ENCODE data around the gene HNRNPA1.
"Not testable (repeated sequence)": the region's sequence is repeated elsewhere in the genome, so short reads cannot be mapped to it uniquely, and the experiment has no call there.

The HNRNPA1 gene

GRCh38 chr12:54280468-54281260, at the start of gene HNRNPA1:
HNRNPA1 (plus strand) TSS chr12:54280726; CDS start chr12:54280808, 82 bp downstream.
- peak; percentile 99 for DNase-seq

GRCh38 chr12:54231269-54231668, 49.3 kb upstream of the HNRNPA1 start:
- DNase-seq, result not testable (repeated sequence)

- no peak for DNase-seq
These were observed 47.7 kb upstream of the HNRNPA1 start for GRCh38 chr12:54232790-54233189.

GRCh38 chr12:54238531-54238930, 42.0 kb upstream of the HNRNPA1 start:
- DNase-seq, result no peak

- DNase-seq, result no peak
These were observed 40.9 kb upstream of the HNRNPA1 start for GRCh38 chr12:54239620-54240019.

- DNase-seq, result no peak
These were observed 40.4 kb upstream of the HNRNPA1 start for GRCh38 chr12:54240129-54240528.

GRCh38 chr12:54240971-54241588, 39.4 kb upstream of the HNRNPA1 start:
- no peak for DNase-seq

- DNase-seq, result no peak
These were observed 34.4 kb upstream of the HNRNPA1 start for GRCh38 chr12:54246011-54246641.

- no peak for DNase-seq
These were observed 31.0 kb upstream of the HNRNPA1 start for GRCh38 chr12:54249489-54249888.

- peak; percentile 51 for DNase-seq
These were observed 28.8 kb upstream of the HNRNPA1 start for GRCh38 chr12:54251667-54252284.

- no peak for DNase-seq
These were observed 27.3 kb upstream of the HNRNPA1 start for GRCh38 chr12:54253240-54253639.

- DNase-seq, result no peak
These were observed 23.2 kb upstream of the HNRNPA1 start for GRCh38 chr12:54257332-54257731.

GRCh38 chr12:54258201-54258681, 22.3 kb upstream of the HNRNPA1 start:
- DNase-seq, result no peak

GRCh38 chr12:54259194-54260011, 21.1 kb upstream of the HNRNPA1 start:
- peak; percentile 88 for DNase-seq

GRCh38 chr12:54261815-54262402, 18.6 kb upstream of the HNRNPA1 start:
- DNase-seq, result no peak

- DNase-seq, result no peak
These were observed 18.1 kb upstream of the HNRNPA1 start for GRCh38 chr12:54262403-54262925.

GRCh38 chr12:54265364-54265812, 15.1 kb upstream of the HNRNPA1 start:
- no peak for DNase-seq

- no peak for DNase-seq
These were observed 13.7 kb upstream of the HNRNPA1 start for GRCh38 chr12:54266852-54267251.

GRCh38 chr12:54270345-54270744, 10.2 kb upstream of the HNRNPA1 start:
- DNase-seq, result no peak

- DNase-seq, result no peak
These were observed 8.3 kb upstream of the HNRNPA1 start for GRCh38 chr12:54272214-54272613.

- no peak for DNase-seq
These were observed 6.5 kb upstream of the HNRNPA1 start for GRCh38 chr12:54273981-54274380.

- DNase-seq, result no peak
These were observed 4.2 kb upstream of the HNRNPA1 start for GRCh38 chr12:54276368-54276767.

Data from NCI-H748 treated with DMSO at 0.1 percent for 48 hours (cell line).